IPS DF 19.7 (cell line): ENCODE results near the gene CDPF1.

Experiments
- DNase-seq: peaks from one replicate; pipeline ENCODE4 v3.0.0-alpha.2; 2013; ENCODE audit warnings: low read depth, low spot score

CDPF1 gene

GRCh38 chr22:46250035-46250782 lies at the start of gene CDPF1:
Gene CDPF1, minus strand, starts transcription at chr22:46250293. Its CDS starts 2,009 bp downstream, at chr22:46248284.
- peak; percentile 47 for DNase-seq

DNA sequence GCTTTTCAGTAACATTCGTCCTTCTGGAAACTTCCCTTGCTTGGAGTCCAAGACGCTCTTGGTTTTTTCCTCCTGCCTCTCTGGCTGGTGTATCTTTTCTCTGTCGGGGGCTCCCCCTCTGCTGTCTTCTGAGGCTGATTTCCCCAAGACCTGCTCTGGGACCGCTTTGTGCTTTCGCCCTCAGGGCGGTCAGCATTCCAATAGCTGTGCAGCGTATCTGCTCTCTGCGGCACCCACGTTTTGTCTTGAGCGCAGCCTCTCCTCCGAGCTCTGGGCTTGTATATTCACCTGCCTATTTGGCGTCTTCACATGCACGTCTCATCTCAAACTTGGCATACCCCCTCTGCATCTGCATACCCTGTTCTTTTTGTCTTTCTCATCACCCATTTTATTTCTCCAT lies 49.0 kb upstream of the CDPF1 start:
- no peak for DNase-seq

GRCh38 chr22:46297151-46297812 lies 47.2 kb upstream of the CDPF1 start:
- no peak for DNase-seq

DNA sequence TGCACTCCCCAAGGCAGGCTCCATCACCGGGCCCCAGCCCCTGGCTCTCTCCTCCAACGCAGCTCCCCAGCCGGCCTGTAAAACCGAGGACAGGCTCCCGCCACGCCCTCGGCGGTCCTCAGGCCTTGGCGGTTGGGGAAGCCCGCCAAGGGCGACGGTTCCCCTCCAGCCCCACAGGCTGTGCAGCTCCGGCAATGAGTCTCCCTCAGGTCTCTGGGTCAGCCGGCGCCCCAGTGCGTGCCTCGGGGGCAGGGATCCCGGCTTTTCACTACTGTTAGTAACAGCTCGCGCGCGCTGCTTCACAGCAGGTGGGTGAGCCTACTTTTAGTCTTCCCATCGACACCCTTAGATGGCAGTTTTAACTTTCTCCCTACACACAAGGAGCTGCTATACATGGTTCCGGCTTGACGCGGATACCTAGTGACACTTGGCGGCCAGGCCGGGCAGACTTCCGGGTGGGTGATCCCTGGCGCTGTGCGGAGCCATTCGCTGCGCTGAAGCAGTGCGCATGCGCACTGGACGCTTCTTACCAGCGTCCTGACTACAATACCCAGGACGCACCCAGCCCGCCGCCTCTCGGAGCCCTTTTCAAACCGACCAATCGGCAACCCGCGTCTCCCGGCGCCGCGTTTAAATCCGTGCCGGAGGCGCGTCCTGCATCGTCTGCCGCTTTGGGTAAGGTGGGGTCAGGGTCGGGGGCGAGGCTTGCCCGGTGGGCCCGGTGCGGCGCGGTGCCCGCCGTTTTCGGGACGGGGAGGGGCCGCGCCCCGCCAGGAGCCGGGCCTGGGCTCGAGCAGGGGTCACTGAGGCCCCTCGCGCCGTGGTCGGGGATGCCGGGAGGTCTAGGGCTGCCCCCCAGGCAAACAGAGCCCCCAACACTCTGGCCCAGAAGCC lies 46.4 kb upstream of the CDPF1 start, which contains the start of gene GTSE1:
Gene GTSE1 (plus strand): TSS at position 614 of the 894 bp plus-strand sequence. CDS start 531 bp downstream, outside the sequence.
- DNase-seq: peak; percentile 94

- no peak for DNase-seq
Measured at GRCh38 chr22:46295277-46295971, 45.3 kb upstream of the CDPF1 start.

DNA sequence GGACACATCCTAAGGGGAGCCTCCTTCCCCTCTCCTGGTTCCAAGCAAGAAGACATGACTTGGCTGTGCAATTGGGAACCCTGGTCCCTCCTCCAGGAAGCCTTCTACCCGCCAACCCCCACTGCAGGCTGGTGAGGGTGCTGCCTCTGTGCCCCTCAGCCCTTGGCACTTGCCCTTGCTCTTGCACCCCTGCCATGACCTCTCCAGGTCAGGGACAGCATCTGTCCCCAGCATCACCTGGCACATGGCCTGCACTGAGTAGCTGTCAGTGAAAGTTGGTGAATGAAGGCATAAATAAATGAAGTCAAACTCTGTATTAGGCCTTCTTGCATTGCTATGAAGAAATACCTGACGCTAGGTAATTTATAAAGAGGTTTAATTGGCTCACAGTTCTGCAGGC lies 44.7 kb upstream of the CDPF1 start:
- DNase-seq: no peak

DNA sequence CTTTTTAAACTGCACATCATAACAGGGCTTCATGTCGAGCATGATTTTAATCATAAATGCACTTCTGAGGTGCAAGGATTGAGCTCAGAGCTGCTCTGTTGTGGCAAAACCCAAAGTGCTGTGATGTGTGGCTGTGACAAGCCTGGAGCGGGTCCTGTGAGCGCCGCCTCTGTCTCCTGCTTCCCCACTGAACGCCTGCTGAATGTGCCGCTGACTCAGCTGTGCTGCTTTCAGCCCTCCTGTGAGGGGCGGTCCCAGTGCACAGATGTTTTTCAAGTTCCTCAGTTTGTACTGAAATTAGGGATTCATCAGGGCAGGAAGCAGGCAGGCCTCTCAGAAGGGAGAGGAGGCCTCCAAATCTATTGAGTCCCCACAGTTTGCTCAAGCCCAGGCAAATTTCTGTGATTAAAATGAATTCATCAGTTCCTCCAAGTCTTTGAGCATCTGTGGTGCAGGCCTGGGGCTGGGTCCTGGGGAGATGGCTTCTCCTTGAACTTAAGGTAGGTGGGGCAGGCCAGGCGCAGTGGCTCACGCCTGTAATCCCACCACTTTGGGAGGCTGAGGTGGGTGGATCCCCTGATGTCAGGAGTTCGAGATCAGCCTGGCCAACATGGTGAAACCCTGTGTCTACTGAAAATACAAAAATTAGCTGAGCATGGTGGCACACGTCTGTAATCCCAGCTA lies 43.6 kb upstream of the CDPF1 start:
- DNase-seq: no peak

DNA sequence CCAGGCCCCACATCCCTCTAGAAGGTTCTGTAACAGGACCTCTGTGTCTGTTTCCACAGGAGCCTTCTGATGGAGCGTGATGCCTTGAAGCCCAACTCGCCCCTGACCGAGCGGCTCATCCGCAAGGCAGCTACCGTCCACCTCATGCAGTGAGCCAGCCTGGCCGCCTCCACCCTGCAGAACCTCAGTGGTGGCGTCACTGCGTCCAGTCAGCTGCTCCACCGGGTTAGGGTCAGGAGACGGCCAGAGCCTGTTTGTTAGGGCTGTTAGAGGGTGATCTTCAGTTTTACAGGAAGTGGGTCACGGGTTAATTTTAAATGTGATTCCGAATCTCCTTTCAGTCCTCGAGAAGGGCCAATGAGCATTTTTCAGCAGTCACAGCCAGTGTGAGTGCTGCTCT lies 42.6 kb upstream of the CDPF1 start:
- no peak for DNase-seq

- DNase-seq: no peak
Measured at GRCh38 chr22:46292173-46292572, 42.1 kb upstream of the CDPF1 start.

DNA sequence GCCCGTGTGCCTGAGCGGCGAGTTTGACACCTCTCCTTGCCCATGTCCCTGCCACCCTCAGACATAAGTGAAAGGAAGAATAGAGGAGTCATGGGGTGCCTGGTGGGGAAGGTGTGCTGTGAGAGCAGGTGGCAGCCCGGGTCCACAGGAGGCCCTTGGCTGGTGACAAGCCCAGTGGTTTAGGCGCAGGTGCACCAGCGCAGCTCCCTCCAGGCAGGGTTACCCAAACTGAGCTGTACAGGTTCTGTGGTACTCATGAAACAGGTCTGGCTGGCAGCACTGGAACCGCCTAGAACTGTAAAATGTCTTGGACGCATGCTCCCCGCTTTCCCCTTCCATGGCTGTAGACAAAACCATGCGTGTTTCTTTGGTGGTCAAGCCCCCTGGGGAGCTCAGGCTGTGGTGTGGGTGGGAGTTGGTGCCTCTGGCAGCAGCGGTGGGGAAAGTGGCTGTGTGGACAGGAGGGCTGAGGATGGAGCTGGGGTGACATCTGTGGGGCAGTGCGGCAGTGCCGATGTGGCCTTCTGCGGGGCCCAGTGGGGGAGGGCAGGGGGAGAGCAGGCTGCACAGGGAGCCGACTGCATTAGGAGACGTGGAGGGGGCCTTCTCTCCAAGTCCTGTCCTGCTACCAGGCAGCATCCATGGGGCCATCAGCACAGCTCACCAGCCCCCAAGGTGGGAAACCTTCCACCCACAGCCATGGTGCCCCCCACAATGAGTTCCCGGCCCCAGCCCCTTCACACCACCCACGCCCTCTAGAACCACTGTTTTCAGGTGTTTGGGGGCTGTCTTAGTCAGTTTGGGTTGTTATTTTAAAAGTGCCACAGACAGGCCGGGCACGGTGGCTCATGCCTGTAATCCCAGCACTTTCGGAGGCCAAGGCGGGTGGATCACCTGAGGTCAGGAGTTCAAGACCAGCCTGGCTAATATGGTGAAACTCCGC lies 41.0 kb upstream of the CDPF1 start:
- no peak for DNase-seq

- DNase-seq: no peak
Measured at GRCh38 chr22:46290121-46290842, 40.2 kb upstream of the CDPF1 start.

DNA sequence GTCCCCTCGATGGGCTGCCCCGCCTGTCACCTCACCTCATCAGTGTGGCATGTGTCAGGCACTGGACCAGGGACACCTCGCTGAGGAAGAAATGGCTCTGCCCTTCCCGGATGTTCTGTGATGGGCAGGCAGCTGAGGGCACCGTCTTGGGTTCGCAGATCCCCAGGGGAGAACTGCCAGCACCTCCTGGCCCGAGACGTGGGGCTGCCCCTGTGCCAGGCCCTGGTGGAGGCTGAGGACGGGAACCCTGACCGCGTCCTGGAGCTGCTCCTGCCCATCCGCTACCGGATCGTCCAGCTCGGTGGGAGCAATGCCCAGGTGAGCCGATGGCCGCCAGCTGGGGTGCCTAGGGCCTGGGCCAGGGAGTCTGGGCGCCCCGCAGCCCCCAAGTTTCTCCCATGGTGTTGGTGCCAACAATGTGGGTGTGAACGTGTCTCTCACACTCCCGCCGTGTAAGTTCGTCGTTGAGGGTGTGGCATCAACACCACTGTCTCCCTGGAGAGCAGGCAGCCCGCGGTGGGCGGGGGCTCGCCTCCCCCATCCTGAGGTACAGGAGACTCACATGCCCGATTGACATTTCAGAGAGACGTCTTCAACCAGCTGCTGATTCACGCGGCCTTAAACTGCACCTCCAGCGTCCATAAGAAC lies 39.3 kb upstream of the CDPF1 start:
- no peak for DNase-seq

GRCh38 chr22:46288846-46289243 lies 38.8 kb upstream of the CDPF1 start:
- no peak for DNase-seq

DNA sequence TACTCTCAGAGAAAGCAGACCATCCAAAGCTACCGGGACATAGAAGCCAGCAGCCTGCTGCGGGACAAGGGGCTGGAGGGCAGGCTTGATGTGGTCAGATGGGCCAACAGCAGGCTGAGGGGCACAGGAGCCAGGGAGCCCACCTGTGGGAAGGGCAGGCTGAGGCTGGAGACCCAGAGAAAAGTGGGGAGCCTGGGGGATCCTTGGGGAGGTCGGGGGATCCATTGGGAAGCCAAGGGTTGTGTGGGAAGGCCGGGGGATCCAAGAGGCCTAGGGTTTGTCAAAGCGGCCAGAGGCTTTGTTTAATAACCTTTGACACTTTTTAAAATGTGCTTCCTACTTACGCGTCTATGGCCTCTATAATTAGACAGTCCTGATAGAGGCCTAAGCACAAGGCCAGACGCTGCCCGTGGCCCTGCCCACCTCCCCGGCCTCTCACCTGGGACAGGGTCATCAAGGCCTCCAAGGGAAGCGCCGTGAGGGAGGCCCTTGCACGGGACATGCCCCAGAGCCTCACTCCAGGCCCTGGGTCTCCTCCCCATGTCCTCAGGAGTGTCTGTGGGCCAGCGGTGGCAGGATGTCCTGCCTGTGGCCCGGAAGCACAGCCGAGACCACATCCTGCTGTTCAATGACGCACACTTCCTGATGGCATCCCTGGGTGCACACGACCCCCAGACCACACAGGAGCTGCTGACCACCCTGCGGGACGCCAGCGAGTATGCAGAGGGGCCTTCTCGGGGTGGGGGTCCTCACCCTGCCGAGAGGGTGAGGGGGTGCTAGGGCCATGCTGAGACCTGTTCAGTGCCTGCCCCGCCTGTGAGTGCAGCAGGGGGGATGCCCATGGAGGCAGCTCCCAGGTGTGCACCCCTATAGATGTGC lies 38.0 kb upstream of the CDPF1 start:
- DNase-seq: no peak

DNA sequence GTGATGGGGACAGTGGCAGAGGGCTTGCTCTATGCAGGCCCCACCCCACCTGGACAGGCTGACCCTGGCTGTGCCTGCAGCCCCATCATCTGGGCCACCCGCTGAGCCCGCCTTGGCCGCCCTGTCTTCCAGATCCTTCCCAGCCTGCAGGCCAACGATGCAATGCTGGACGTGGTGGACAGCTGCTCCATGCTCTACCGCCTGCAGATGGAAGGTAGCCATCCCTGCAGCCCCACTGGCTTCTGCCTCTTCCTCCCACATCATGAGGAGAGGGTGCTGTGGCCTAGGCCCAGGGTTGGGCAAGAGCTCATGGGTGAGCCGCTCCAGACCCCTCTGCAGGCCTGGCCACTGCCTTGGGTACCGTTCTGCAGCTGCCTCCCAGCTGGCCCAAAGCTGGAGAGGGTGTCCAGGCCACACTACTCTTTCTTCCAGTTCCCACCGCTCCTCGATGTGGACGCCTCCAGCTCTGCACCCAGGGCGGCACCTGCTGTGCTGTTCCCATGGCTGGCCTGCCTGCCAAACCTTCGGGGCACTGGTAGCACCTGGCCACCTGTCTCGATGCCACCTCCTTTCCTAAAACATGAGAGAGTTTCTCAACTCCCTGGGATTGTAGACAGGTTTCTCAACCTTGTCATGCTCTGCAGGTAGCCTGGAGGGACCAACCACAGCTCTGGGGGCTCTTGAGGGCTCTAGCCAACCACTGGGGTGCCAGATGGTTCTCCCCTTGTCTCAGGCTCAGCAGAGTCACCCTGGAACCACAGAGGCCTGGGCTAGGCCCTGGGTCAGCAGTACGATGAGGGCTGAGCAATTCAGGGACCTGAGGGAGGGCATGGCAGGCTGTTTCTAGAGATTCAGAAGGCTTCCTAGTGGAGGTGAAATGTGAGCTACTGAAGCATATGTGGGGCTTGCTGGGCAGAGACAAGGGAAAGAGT lies 37.1 kb upstream of the CDPF1 start:
- no peak for DNase-seq

GRCh38 chr22:46286006-46286405 lies 35.9 kb upstream of the CDPF1 start:
- no peak for DNase-seq
